ENCODE data around the gene TMEM198. TPM values are rescaled to one million over a fixed set of nuclear protein-coding genes. Genes with fewer than 3 reads are reported as not detected.

The TMEM198 gene, protein sequence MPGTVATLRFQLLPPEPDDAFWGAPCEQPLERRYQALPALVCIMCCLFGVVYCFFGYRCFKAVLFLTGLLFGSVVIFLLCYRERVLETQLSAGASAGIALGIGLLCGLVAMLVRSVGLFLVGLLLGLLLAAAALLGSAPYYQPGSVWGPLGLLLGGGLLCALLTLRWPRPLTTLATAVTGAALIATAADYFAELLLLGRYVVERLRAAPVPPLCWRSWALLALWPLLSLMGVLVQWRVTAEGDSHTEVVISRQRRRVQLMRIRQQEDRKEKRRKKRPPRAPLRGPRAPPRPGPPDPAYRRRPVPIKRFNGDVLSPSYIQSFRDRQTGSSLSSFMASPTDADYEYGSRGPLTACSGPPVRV
- total RNA-seq (2014; rRNA removed; shearing (Covaris generic)) (13.7 and 25.6 TPM in 2 replicates), polyA plus RNA-seq (2016; fragmentation: Nextera tagmentation; extraction: Ambion mirVana) (5.6 TPM in 2 replicates)
- long read RNA-seq, partial matches to known transcripts: 0 of 1 reads
- long read RNA-seq, other reads (novel, unspliced or antisense): 0 of 1 reads

DNA sequence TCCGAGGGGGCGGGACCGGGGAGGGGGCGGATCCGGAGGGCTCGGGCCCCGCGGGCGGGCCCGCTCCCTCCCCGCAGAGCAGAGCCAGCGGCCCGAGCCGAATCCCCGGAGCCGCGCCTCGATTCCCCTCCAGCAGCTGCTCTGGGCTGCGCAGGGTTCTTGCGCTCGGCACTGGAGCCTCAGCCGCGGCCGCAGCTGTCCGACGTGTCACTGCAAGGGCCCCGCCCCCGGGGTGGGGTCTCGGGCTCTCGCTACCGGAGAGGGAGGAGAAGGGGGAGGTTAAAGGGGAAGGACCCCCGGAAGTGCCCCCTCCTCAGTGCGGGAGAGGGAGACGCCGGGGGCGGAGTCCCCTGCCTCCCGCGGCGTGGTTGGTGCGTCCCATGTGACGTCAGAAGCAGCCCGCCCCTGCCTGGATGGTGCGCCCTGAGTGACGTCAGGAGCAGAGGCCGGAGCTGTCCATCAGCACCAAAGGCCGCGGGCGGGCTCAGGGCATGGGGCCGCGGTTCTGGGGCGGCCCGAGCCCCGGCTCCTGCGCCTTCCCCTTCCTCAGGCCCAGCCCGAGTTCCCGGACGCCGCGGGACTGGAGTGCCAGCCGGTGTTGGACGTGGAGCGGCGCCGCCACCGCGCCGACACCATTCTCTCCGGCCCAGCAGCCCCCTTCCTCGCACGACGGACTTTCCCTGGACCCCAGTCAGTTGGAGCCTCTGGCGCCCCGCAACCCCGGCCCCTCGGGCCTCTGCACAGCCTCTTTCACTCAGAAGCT, at the start of gene TMEM198, which contains the start of gene CHPF:
Gene TMEM198, plus strand, starts transcription at position 433 of the 763 bp plus-strand sequence. CDS start 700 bp downstream, outside the sequence.
Gene CHPF, minus strand, starts transcription at position 214 of the 763 bp plus-strand sequence. CDS start 271 bp downstream, outside the sequence.
- peaks cover 28% of the 10 kb centered on the region for H3K27me3 Mint-ChIP-seq (ENCODE audit: insufficient read depth, low read depth, poor library complexity)
- peak within 1 kb of the TSS; percentile 93 for H3K4me3 Mint-ChIP-seq
- Histone ChIP-seq H4K20me1 (replicated peaks; ENCODE audit: insufficient read depth) (peaks cover 20% of the 10 kb centered on the region), H3K4me3 (peak within 1 kb of the TSS; percentile 96), H3K4me2 (peak within 1 kb of the TSS; percentile 99), H3K27me3 (ENCODE audit: insufficient read depth) (peaks cover 9% of the 10 kb centered on the region; the same call in 1 of the 2 replicates), H3K9me2 (ENCODE audit: insufficient read depth) (no peaks in the 10 kb centered on the region), H3K36me3 (ENCODE audit: insufficient read depth) (peaks cover 9% of the 10 kb centered on the region), H3F3A (replicated peaks; ENCODE audit: low read depth) (peaks cover 15% of the 10 kb centered on the region), H3K79me2 (replicated peaks; ENCODE audit: insufficient read depth) (peaks cover 14% of the 10 kb centered on the region), H2AFZ (peak within 1 kb of the TSS; percentile 90), H3K27ac (ENCODE audit: low read depth) (peak within 1 kb of the TSS; percentile 59; the same call in 1 of the 2 replicates), H3K4me1 (ENCODE audit: insufficient read depth) (peaks cover 9% of the 10 kb centered on the region)
- H3K27ac Mint-ChIP-seq: peak within 1 kb of the TSS; percentile 74
- peak; percentile 99 for DNase-seq (ENCODE audit: low spot score)
- peak; percentile 85 for TF ChIP-seq POLR2AphosphoS5 (IDR thresholded peaks at IDR 0.05; ENCODE audit: low read depth)
- TF ChIP-seq EZH2phosphoT487 (IDR thresholded peaks at IDR 0.05; ENCODE audit: unreplicated experiment): no peak
- peak; percentile 99 for TF ChIP-seq CREB1 (CRISPR knock-in tag; IDR thresholded peaks at IDR 0.05; ENCODE audit: low read depth)
- TF ChIP-seq, protein P1, sequence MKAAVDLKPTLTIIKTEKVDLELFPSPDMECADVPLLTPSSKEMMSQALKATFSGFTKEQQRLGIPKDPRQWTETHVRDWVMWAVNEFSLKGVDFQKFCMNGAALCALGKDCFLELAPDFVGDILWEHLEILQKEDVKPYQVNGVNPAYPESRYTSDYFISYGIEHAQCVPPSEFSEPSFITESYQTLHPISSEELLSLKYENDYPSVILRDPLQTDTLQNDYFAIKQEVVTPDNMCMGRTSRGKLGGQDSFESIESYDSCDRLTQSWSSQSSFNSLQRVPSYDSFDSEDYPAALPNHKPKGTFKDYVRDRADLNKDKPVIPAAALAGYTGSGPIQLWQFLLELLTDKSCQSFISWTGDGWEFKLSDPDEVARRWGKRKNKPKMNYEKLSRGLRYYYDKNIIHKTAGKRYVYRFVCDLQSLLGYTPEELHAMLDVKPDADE (IDR thresholded peaks at IDR 0.05): 0 out of 2 replicates have a peak, but pooled peaks have one; percentile 20
- TF ChIP-seq, protein P2, sequence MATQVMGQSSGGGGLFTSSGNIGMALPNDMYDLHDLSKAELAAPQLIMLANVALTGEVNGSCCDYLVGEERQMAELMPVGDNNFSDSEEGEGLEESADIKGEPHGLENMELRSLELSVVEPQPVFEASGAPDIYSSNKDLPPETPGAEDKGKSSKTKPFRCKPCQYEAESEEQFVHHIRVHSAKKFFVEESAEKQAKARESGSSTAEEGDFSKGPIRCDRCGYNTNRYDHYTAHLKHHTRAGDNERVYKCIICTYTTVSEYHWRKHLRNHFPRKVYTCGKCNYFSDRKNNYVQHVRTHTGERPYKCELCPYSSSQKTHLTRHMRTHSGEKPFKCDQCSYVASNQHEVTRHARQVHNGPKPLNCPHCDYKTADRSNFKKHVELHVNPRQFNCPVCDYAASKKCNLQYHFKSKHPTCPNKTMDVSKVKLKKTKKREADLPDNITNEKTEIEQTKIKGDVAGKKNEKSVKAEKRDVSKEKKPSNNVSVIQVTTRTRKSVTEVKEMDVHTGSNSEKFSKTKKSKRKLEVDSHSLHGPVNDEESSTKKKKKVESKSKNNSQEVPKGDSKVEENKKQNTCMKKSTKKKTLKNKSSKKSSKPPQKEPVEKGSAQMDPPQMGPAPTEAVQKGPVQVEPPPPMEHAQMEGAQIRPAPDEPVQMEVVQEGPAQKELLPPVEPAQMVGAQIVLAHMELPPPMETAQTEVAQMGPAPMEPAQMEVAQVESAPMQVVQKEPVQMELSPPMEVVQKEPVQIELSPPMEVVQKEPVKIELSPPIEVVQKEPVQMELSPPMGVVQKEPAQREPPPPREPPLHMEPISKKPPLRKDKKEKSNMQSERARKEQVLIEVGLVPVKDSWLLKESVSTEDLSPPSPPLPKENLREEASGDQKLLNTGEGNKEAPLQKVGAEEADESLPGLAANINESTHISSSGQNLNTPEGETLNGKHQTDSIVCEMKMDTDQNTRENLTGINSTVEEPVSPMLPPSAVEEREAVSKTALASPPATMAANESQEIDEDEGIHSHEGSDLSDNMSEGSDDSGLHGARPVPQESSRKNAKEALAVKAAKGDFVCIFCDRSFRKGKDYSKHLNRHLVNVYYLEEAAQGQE (IDR thresholded peaks at IDR 0.05; ENCODE audit: unreplicated experiment): peak; percentile 92
- peaks cover 45% of the 10 kb centered on the region for H3K36me3 Mint-ChIP-seq (ENCODE audit: low read depth)
- H3K9me3 Mint-ChIP-seq: no peaks in the 10 kb centered on the region; the same call in 2 of the 3 replicates
- peaks cover 22% of the 10 kb centered on the region for H3K4me1 Mint-ChIP-seq
- peak; percentile 72 for ATAC-seq

DNA sequence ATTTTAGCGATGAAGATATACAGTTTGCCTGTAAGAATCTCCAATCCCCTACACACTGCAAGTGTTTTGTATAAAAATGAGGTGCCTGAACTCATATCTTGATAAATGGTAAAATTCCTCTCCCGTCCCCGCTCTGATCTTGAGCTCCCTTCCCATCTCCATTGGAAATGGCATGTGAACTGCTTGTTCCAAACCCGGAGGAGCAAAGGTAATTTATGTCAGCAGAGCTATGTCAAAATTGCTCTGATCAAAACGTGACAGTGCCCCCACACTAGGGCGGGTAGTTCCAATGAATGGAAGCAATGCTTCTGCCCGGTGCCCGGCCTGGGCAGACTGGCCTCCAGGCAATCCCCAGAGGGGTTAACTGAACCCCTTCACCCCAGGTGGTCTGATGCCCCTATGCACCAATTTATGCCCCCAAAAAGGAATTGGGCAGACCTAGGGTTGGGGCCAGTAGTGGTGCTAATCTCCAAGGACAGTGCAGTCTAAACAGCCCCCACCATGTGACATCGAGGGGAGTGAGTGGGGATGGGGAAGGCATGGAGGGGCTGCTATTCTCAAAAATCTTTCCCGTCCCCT, 48.8 kb upstream of the TMEM198 start:
- Mint-ChIP-seq H3K27me3 (ENCODE audit: insufficient read depth, low read depth, poor library complexity) (peaks cover 51% of the 10 kb centered on the region), H3K4me1 (peaks cover 36% of the 10 kb centered on the region)
- H3K27me3 ChIP-seq (ENCODE audit: insufficient read depth): peaks cover 52% of the 10 kb centered on the region
- TF ChIP-seq JUNB (IDR thresholded peaks at IDR 0.05; ENCODE audit: unreplicated experiment): no peak
- TF ChIP-seq, protein P3, sequence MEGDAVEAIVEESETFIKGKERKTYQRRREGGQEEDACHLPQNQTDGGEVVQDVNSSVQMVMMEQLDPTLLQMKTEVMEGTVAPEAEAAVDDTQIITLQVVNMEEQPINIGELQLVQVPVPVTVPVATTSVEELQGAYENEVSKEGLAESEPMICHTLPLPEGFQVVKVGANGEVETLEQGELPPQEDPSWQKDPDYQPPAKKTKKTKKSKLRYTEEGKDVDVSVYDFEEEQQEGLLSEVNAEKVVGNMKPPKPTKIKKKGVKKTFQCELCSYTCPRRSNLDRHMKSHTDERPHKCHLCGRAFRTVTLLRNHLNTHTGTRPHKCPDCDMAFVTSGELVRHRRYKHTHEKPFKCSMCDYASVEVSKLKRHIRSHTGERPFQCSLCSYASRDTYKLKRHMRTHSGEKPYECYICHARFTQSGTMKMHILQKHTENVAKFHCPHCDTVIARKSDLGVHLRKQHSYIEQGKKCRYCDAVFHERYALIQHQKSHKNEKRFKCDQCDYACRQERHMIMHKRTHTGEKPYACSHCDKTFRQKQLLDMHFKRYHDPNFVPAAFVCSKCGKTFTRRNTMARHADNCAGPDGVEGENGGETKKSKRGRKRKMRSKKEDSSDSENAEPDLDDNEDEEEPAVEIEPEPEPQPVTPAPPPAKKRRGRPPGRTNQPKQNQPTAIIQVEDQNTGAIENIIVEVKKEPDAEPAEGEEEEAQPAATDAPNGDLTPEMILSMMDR (conservative IDR thresholded peaks at IDR 0.05; ENCODE audit: low read depth in 2 of 2): no peak
- no peak for TF ChIP-seq EZH2 (IDR thresholded peaks at IDR 0.05; ENCODE audit: low read depth, unreplicated experiment)
- TF ChIP-seq, protein P2 (IDR thresholded peaks at IDR 0.05; ENCODE audit: unreplicated experiment): no peak
- no peak for TF ChIP-seq POLR2AphosphoS5 (IDR thresholded peaks at IDR 0.05; ENCODE audit: low read depth)
- TF ChIP-seq ZNF114 (CRISPR knock-in tag; IDR thresholded peaks at IDR 0.05): no peak
- TF ChIP-seq EZH2phosphoT487 (IDR thresholded peaks at IDR 0.05; ENCODE audit: unreplicated experiment): no peak

More for the DNA sequence above, 48.8 kb upstream of the TMEM198 start:
- H2AFZ ChIP-seq: no peak overlapping the region
- no peaks in the 10 kb centered on the region for H3K79me2 ChIP-seq (replicated peaks; ENCODE audit: insufficient read depth)
- H3K27ac ChIP-seq (ENCODE audit: low read depth): no peak overlapping the region
- no peaks in the 10 kb centered on the region for H3K9me2 ChIP-seq (ENCODE audit: insufficient read depth)
- H3F3A ChIP-seq (replicated peaks; ENCODE audit: low read depth): peaks cover 17% of the 10 kb centered on the region
- Mint-ChIP-seq H3K27ac (no peak overlapping the region), H3K4me3 (no peak overlapping the region), H3K9me3 (no peaks in the 10 kb centered on the region; the same call in 2 of the 3 replicates), H3K36me3 (ENCODE audit: low read depth) (no peaks in the 10 kb centered on the region; the same call in 2 of the 3 replicates)
- H3K36me3 ChIP-seq (ENCODE audit: insufficient read depth): no peaks in the 10 kb centered on the region
- H3K4me3 ChIP-seq: no peak overlapping the region
- peak overlapping the region; percentile 98; the same call in 1 of the 2 replicates for H3K4me2 ChIP-seq
- ATAC-seq (no peak), DNase-seq (ENCODE audit: low spot score) (no peak)
- no peaks in the 10 kb centered on the region for H4K20me1 ChIP-seq (replicated peaks; ENCODE audit: insufficient read depth)
- peaks cover 28% of the 10 kb centered on the region for H3K4me1 ChIP-seq (ENCODE audit: insufficient read depth)

All from GM23338 (cell line).